Amniotic epithelial cell (primary cell): ENCODE results near the gene TBC1D22A.
A peak's percentile ranks its signal among the peaks of the same experiment; 100 is the strongest.

Experiments used
- DNase-seq: peaks from one replicate; pipeline ENCODE4 v3.0.0-alpha.2; 2010; ENCODE audit warnings: low read depth

TBC1D22A gene

DNA sequence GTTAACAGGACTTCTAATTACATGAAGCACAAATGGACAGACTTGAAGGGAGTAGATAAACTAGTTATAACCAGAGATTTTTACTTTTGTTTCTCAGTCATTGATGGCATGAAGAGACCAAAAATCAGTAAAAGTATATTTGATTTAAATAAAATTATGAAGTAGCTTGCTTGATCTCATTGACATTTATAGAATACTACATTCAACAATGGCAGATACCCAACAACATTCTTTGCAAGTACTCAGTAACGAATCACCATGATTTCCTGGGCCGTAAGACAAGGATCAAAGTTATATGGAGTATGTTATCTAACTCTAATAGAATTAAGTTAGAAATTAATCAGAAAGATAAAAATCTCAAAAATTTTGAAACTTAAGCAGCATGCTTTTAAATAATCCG is 317.6 kb downstream of the TBC1D22A start:
- DNase-seq = no peak

DNA sequence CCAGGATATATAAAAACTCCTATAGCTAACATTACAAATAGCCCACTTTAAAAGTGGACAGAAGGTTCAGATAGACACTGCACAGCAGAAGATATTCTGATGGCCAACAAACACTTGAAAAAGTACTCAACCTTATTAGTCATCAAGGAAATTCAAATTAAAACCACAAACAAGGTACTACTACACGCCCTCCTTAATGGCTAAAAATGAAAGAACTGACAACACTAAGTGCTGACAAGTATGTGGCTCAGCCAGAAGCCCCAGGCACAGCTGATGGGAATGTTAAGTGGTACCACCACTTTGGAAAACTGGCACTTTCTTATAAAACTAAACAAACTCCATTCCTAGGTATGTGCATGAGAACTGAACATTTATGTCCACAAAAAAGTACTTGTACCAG is 320.1 kb downstream of the TBC1D22A start:
- no peak for DNase-seq

DNA sequence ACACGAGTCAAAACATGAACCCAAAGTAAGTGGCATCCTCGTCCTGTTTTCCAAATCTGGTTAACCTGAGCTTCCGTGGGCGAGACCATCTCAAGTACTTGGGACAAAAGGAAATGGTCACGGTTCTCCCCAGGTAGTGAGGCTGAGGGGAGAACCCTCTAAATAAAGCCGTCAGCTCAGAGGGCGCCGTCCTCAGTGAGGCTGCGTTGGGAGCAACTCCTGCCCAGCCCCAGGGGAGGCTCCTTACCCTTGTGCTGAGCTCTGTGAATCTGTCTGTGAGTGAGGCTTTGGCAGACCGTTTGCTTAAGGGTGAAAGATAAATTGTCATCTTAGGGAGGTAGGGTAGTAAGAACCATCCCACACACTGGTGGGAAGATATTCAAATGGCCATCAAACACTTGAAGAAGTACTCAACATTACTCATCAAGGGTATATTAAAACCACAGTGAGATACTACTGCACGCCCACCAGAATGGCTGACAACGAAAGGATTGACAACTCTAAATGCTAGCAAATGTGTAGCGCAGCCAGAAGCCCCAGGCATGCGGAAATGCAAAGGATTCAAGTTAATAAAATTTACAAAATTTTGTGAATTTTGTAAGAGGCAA is 321.0 kb downstream of the TBC1D22A start:
- DNase-seq = peak; percentile 42

DNA sequence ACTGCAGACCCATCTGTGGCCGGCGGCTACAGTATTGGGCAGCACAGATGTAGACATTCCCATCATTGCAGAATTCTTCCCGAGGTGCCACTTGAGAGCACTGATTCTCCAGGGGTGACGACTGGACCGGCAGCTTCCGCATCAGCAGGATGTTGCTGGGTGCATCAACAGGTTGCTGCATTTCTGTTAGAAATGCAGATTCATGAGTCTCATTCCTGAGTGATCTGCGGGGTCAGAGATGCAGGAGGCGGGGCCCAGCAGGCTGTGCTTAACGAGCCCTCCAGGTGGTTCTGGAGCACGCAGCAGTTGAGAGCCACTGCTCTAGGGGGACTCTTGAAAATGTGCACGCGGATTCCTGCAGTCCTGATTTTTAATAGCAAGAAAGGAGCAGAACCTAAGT is 321.8 kb downstream of the TBC1D22A start:
- DNase-seq = no peak

DNA sequence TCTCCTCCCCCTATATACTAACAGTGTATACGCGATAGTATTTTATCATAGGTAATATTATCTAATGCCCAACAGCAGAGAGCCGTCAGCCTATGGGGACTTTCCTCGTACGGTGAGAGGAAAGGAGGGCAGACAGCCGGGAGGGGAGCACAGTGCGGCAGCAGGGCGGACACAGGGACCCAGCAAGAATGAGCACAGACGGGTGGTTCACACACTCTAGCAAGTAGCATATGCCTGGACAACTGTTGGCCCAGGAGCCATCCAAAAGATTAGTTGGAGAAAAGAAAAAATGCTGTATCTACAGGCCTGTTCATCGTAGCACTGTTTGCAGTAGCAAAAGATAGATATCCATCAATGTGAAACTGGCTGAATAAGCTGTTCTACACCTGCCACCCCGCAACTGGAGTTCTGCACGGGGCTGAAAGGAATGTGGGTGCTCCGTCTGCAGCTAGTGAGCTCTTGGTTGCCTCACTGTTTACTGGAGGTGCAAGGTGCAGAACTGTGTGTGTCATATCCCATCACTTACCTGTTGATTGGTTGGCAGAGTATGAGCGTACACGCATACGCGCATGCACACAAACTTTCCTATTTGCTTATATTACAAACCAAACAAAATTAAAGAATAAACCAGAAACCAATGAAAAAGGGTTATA is 324.3 kb downstream of the TBC1D22A start:
- no peak for DNase-seq

DNA sequence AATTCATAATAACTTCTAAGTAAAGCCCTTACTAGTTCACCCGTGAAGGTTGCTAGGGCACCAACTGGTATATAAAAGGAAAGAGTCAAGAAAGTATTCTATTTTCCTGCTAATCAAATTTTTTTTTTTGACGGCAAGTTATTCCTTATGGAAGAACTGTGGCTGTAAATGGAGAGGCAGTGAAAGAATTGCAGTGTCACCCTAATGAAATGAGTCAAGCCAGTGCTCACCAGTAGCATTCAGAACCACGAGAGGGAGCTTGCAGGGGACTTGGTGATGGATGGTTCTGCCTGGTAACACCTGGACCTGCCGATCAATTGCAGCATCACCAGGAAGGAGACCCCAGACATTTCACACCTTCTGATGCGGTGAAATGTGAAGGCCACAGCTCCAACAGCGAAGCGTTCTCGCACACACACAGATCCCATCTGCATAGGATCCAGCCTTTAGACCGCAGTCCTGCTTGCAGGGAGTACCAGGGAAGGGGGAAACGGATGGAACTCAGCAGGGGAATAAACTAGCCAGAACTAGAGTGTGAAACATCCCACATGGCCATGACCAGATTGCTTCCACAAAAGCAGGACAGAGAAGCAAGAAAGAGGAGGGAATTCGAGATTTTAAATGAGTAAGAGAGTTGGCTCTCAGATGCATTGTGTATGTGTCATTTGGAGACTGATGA is 326.2 kb downstream of the TBC1D22A start:
- DNase-seq = no peak

DNA sequence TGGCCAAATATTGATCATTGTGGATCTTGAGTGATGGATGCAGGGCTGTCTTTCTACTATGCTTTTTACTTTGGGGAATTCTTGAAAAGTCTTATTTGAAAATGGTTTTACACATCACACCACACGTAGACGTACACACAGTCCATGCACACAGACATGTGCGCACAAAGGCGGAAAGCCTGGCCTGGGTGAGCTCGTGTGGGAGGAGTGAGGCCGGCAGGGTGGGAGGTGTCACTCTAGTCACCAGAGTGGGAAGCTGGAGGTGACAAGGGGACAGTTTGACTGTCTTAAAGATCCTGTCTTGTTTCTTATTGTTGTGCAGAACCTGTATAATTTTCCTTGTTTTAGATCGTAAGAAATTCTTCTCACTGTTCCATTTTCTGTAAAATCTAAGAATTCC is 326.9 kb downstream of the TBC1D22A start:
- no peak for DNase-seq

DNA sequence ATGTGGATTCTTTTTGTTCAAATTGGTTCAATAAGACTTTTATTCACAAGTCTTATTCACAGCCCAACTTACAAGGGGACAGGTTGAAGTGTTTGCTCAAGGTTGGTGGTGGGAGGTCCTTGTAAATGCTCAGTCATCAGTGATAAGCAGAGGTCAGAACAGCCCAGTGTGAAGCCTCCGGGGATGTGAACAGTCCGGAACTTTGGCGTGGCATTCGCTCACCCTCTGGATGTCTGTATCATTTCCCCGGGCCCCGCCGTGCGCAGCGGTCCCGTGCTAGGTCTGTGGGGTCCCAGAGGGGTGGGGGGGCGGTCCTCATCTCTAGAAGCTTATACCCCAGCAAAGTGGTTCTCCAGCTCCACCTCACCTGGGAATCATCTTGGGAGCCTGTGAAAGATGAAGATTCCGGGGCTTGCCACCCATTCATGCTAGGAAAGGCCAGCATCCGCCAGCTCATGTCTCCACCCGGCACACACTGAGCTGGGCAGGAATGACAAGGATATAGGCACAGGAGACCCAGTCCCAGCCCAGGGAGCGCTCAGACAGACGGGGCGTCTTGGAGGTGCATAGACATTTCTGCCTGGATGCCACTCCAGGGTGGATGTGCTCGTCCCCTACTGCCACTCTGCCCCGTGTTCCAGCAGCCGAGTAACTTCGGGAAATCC is 327.5 kb downstream of the TBC1D22A start:
- peak; percentile 27 for DNase-seq

DNA sequence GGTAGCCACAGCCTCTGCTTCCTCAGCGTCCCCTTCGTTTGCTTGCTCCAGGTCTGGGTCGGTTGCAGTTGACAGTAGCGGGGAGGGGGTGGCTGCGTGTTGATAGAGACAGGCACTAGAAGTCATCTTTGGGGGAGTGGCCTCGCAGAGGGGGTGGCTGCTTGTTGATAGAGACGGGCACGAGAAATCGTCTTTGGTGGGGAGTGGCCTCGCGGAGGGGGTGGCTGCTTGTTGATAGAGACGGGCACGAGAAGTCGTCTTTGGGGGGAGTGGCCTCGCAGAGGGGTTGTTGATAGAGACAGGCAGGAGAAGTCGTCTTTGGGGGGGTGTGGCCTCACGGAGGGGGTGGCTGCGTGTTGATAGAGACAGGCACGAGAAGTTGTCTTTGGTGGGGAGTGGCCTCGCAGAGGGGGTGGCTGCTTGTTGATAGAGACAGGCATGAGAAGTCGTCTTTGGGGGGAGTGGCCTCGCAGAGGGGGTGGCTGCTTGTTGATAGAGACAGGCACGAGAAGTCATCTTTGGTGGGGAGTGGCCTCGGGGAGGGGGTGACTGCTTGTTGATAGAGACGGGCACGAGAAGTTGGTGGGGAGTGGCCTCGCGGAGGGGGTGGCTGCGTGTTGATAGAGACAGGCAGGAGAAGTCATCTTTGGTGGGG is 328.3 kb downstream of the TBC1D22A start:
- peak; percentile 58 for DNase-seq

DNA sequence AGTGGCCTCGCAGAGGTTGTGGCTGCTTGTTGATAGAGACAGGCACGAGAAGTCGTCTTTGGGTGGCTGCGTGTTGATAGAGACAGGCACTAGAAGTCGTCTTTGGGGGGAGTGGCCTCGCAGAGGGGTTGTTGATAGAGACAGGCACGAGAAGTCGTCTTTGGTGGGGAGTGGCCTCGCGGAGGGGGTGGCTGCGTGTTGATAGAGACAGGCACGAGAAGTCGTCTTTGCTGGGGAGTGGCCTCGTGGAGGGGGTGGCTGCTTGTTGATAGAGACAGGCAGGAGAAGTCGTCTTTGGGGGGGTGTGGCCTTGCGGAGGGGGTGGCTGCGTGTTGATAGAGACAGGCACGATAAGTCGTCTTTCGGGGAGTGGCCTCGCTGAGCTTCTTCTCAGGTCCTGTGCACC is 328.8 kb downstream of the TBC1D22A start:
- peak; percentile 37 for DNase-seq

DNA sequence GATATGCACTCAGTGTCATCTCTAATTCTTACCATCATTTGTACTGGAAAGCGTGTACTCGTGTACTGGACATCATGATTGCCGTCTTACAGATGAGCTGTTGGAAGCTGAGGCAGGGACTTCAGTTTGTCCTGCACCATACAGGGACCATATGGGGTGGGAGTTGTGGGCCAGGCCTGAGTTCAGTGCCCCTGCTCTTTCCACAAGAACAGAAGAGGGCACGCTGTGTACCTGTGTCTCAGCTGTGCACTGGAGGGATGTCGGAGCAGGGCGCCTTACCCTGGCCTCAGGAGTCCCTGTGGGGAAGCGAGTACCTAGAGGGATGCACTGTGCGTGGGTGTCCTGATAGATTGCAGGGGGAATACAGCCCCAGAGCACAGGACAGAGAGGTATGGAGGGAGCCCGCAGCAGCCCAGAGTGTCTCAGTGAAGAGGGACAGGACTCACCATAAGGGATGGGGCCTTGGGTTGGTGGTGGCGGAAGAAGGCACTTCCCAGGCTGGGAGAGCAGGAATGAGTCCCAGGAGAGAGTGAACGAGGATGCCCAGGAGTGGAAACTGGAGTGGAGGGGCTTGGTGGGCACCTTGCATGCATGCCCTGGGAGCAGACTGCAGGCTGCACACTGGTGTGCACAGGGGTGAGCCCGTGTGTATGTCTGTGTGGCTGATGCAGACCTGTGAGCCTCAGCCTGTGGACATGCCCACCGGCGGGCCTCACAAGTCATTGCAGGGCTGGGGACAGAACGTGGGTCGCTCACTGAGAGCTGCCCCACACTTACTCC is 329.7 kb downstream of the TBC1D22A start:
- no peak for DNase-seq

DNA sequence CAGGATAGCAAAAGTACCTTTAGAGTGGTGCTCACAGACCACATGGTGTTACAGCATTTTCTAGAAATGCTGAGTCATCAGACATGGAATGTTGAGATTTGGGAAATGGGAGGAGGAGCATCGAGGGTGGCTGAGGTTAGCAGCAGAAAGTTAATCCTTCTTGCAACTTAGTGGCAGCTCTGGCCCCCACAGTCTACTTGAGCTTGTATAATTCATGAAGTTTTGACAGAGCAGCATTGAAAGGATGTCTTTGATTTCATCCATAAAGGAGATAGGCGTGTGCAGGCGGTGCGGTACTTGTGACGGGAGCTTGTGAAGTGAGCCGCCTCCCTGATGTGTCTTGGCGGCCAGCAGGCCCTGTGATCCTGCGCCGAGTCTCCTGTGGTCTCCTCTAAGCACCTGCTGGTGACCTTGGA is 330.5 kb downstream of the TBC1D22A start:
- DNase-seq = peak; percentile 92

DNA sequence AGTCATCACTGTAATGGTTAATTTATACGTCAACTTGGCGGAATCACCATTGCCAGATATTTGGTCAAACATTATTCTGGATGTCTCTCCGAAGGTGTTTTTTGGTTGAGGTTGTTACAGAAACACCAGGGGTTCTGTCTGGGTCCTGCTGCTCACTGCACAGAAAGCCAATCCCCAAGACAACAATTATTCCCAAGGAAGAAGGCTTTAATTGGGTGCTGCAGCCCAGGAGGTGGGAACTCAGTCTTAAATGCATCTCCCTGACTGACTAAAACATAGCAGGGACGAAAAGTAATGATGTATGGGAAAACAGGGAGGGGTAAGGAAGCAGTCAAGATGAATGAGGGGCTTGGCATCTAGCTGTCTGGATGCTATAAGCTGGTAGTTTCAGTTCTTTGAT is 331.3 kb downstream of the TBC1D22A start:
- no peak for DNase-seq

DNA sequence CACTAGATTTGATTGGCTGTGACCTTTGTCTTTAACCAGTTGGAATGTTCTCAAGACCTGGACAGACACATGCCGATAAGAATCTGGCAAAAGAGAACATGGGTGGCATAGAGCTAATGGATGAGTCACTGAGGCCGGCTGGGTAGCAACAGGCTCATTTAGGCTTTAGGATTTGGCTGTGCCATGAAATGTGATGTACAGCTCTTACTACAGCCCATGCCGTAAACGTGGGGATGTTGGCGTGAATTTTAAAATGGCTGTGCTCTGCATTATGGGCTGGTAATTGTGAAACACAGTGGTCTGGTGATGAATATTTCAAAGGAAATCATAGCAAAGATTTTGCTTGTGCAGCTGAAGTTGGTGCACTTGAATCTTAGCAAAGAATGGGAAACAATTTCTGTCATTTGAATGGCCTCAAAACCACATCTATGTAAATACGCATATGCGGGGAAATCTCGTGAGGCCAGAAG is 332.4 kb downstream of the TBC1D22A start:
- DNase-seq = peak; percentile 75

DNA sequence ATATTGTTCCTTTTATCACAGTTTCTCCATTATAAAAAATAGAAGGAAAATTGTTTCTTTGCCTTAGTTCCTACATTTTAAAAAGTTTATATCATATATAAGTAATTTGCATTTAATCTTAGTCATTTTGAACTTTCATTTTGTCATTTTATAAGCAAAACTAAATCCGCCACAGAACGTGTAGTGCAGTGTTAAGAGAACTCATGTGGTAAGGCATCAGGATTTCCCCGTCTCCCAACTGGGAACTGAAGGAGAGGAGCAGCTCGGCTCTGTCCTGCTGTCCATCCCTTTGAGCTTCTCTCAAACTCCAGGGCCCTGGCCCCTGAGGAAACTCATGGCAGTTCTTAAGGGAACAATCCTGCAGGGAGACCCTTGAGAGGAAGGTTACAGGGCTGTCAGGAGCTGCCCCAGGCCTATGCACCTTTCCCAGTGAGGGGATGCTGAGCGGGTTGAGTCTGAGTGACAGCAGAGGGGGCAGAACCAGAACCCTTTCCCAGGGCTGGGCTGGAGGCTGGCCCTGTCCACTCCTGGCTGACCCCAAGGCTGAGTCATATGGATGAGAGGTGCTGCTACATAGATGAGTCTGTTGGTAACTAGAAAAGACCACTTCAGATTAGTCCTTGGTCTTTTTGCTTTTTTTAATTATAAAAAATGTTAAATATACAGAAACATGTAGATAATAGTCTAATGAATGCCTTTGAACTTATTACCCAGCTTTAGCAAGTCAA is 333.1 kb downstream of the TBC1D22A start:
- peak; percentile 25 for DNase-seq

DNA sequence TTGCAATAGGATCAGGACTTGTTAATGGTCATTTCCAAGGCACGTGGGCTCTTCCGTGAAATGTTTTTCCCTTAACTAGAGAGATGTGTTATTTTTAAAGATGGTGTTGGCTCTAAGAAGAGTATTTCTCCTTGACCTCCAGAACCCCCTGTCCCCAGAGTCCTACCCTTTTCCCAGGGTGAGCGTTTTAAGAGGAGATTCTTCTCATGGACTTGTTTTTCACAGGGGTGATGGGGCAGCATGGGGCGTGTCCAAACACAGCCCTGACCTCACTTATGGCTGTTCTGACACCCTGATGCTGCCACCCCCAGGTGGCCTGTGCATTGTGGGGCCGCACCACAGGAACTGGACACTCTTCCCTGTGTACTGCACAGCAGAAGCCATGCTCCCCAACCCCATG is 335.7 kb downstream of the TBC1D22A start:
- no peak for DNase-seq

DNA sequence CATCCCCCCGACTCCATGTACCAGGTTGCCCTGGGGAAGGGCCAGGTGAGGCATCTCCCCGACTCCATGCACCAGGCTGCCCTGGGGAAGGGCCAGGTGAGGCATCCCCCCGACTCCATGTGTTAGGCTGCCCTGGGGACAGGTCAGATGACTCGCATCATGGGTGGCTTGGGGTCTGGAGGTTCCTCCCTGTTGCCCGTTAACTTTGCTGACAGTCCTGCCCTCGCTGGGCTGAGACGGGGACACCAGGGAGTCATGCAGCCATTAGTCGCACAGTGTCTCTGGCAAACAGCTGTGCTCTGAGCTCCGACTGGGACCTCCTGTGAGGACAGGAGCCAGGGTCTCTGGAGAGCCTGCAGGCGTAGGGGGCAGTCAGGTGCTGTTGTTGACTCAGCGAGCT is 336.1 kb downstream of the TBC1D22A start:
- no peak for DNase-seq

DNA sequence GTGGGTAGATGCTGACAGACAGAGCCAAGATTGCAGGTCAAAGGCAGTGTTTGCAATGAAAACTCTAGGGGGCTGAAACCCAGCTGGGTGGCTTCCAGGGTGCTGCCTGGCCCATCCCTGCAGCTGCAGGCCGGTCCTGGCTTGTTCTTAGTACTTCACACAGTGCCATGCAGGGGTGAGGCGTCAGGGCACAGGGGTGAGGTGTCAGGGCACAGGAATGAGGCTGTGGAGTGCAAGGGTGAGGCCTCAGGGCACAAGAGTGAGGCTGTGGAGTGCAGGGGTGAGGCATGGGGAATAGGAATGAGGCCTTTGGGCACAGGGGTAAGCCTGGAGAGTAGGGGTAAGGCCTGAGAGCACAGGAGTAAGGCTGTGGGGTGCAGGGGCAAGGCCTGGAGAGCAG is 337.6 kb downstream of the TBC1D22A start:
- DNase-seq = no peak

DNA sequence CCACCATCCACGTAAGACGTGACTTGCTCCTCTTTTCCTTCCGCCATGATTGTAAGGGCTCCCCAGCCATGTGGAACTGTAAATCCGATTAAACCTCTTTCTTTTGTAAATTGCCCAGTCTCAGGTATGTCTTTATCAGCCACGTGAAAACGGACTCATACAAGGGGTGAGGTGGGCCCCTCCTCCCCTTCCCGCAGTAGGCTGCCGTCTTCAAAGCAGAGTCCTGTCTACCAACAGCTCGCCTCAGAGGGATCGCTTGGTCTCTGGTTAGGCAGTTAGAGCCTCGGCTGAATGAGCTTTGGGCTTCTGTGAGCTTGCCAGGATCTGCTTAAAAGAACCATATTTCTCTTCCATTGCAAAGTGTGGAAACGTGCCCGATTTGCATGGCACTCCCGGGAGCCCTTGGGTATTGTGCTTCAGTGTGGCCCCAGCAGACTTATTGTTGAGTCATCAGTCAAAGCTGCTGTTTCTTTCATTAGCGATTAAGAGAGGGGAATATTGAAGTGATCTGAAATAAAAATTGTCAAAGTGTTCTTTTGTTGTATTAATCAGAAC is 338.3 kb downstream of the TBC1D22A start:
- no peak for DNase-seq

DNA sequence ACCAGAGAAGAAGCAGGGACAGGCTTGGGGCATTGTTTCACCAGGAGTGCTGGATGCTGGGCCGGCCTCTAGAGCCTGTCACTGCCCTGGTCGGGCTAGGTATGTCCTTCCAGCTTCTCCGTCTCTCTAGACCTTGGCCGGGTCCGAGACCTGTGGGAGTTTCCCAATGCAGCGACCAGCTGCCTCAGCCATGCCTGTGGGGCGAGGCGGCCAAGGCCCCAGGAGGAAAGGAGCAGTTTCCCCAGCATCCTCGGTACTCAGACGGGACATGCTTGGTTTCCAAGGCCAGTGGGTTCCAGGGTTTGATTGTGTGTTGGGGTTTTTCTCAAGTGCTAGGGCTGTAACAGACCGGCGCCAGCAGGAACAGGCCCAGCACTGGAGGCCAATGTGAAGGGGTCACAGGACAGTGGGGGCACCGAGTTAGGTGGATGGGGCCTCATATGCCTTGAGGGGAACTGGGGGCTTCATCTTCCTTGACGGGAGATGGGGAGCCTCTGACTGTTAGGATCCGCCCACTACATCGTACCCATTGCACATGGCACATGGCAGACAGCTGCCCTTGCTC is 339.0 kb downstream of the TBC1D22A start:
- no peak for DNase-seq
